Amniotic epithelial cell (primary cell): Measurements from ENCODE around the gene ANKZF1.
"Not testable (repeated sequence)": the region's sequence is repeated elsewhere in the genome, so short reads cannot be mapped to it uniquely, and the experiment has no call there.

ENCODE experiments used
- DNase-seq: peaks from one replicate; pipeline ENCODE4 v3.0.0-alpha.2; 2010; ENCODE audit warnings: low read depth

Gene ANKZF1, protein sequence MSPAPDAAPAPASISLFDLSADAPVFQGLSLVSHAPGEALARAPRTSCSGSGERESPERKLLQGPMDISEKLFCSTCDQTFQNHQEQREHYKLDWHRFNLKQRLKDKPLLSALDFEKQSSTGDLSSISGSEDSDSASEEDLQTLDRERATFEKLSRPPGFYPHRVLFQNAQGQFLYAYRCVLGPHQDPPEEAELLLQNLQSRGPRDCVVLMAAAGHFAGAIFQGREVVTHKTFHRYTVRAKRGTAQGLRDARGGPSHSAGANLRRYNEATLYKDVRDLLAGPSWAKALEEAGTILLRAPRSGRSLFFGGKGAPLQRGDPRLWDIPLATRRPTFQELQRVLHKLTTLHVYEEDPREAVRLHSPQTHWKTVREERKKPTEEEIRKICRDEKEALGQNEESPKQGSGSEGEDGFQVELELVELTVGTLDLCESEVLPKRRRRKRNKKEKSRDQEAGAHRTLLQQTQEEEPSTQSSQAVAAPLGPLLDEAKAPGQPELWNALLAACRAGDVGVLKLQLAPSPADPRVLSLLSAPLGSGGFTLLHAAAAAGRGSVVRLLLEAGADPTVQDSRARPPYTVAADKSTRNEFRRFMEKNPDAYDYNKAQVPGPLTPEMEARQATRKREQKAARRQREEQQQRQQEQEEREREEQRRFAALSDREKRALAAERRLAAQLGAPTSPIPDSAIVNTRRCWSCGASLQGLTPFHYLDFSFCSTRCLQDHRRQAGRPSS

DNA sequence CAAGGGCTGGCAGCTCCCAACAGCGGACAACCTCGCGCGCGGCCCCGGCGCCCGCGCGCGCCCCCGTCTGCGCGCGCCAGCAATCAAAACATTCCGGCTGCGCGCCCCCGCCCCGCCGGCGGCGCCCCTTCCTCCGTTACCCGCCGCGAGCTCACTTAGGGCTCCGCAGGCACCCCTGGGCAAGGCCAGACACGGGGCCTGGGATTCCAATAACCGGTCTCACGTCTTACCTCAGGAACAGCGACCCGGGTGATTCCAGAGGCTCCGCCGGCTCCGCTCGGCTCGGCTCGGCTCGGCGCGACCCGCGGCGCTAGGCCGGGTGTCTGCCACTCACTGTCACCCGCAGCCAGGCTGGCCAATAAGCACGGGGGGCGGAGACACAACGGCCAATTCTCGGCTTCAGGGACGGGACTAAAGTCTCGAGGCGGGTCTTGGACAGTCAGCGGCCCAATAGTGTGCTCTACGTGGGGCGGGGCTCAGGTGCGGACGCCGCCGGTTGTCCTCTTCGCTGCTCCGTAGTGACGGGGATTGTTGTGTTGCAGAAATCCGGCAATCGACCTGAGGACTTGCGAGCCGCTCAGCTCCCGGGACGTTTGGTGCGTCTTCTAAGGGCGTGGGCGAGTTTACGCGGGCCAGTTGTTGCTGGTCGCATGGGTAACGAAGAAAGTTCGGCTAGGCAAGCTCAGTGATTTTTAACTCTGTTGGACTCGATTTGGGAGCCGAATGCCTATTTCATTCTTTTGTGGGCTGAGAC lies at the start of gene ANKZF1, which contains the start of gene ATG9A:
Gene ANKZF1, plus strand, starts transcription at position 502 of the 754 bp plus-strand sequence. CDS start 452 bp downstream, outside the sequence.
Gene ATG9A, minus strand, starts transcription at position 332 of the 754 bp plus-strand sequence. CDS start 1,612 bp downstream, outside the sequence.
- DNase-seq = peak; percentile 99

GRCh38 chr2:219180961-219181360 lies 48.6 kb upstream of the ANKZF1 start:
- no peak for DNase-seq

DNA sequence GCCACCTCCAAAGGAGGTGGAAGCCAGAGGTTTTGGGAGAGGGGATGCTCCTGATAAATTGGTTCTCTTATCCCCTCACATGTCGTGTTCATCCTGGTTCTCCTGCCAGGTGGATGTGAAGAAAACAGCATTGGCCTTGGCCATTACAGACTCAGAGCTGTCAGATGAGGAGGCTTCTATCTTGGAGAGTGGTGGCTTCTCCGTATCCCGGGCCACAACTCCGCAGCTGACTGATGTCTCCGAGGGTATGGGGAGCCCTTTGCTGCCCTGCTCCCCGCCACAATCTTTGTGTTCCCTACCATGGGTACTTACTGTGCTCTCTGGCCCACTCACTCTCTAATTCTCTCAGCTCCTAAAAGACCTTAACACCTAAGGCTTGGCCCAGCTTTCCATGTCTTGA lies 48.1 kb upstream of the ANKZF1 start:
- DNase-seq = no peak

DNA sequence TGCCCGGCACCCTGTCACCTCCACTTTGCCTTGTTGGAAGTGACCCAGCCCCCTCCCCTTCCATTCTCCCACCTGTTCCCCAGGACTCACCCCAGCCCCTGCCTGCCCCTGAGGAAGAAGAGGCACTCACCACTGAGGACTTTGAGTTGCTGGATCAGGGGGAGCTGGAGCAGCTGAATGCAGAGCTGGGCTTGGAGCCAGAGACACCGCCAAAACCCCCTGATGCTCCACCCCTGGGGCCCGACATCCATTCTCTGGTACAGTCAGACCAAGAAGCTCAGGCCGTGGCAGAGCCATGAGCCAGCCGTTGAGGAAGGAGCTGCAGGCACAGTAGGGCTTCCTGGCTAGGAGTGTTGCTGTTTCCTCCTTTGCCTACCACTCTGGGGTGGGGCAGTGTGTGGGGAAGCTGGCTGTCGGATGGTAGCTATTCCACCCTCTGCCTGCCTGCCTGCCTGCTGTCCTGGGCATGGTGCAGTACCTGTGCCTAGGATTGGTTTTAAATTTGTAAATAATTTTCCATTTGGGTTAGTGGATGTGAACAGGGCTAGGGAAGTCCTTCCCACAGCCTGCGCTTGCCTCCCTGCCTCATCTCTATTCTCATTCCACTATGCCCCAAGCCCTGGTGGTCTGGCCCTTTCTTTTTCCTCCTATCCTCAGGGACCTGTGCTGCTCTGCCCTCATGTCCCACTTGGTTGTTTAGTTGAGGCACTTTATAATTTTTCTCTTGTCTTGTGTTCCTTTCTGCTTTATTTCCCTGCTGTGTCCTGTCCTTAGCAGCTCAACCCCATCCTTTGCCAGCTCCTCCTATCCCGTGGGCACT lies 47.1 kb upstream of the ANKZF1 start:
- no peak for DNase-seq

DNA sequence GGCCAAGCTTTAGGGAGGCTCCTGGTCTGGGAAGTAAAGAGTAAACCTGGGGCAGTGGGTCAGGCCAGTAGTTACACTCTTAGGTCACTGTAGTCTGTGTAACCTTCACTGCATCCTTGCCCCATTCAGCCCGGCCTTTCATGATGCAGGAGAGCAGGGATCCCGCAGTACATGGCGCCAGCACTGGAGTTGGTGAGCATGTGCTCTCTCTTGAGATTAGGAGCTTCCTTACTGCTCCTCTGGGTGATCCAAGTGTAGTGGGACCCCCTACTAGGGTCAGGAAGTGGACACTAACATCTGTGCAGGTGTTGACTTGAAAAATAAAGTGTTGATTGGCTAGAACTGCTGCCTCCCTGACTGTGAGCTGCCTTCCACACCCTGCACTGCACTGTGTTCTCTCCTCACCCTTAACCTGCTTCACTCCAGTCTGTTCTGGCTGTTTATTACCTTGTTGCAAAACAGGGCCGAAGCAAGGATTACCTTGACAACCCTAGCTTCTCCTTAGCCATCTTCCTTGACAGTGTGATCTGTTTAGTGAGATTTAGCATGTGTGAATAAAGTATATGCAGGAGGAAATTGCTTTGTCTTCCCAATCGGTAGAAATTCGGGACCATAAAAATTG lies 46.3 kb upstream of the ANKZF1 start:
- no peak for DNase-seq

GRCh38 chr2:219184121-219184520 lies 45.5 kb upstream of the ANKZF1 start:
- DNase-seq = no peak

DNA sequence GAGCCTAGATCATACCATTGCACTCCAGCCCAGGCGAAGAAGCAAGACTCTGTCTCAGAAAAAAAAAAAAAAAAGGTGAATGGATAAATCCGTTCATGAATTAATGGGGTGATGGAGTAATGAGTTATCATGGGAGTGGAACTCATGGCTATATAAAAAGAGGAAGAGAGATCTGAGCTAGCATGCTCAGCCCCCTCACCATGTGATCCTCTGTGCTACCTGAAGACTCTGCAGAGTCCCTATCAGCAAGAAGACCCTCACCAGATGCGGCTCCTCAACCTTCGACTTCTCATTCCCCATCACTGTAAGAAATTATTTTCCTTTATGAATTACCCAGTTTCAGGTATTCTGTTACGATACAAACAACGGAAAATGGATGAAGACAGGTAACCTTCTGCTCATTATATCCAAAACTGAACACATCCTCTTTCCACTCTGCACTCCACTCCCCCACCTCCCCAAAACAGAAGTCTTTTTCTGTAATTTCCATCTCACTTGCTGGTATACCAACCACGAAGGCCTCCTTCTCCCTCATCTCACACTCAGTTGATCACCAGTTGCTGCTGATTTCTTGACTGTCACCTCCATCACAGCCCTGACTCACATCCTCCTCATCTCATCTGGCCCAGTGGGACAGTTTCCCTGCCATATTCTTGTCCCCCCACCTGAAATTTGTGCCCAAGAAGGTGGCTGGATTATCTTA lies 42.7 kb upstream of the ANKZF1 start:
- no peak for DNase-seq

DNA sequence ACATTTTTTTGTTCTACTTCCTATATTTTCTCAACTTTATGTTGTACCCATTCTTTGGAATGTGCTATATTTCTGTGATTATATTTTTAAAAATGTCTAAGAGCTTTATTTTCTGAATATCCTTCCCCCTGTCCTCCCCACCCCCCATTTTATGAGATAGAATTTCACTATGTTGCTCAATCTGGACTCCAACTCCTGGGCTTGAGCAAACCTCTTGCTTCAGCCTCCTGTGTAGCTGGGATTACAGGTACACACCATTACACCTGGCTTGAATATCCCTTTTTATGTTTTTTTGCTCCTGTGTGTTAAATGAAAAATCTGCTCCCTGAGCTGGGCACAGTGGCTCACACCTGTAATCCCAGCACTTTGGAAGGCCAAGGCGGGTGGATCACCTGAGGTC lies 32.2 kb upstream of the ANKZF1 start:
- no peak for DNase-seq

- no peak for DNase-seq
Observed at GRCh38 chr2:219198974-219199373, 30.6 kb upstream of the ANKZF1 start.

DNA sequence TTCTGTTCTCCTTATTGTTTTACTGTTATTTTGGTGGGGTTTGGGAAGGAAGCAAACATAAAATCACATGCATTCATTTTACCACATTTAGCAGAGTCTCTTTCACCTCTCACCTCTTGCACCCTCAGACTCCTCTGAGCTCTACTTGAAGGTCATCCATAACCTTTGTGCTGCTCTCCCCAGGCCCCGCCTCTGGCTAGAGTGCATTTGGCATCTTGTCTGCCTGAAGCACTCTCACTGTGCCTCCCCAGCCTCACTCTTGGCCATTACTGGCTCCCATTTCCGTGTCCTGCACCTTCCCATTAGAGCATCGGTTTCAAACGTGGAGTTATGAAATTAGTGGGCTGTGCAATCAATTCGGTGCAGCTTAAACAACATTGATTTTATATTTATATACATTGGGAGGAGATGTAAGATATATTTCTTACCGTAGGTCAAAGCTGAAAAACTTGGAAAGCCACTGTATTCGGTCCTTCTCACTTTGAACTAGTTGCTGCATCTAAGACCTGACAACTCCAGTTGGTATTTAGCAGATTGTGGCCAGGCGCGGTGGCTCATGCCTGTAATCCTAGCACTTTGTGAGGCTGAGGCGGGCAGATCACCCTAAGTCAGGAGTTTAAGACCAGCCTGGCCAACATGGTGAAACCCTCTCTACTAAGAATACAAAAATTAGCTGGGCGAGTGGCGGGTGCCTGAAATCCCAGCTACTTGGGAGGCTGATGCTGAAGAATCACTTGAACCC lies 30.0 kb upstream of the ANKZF1 start:
- no peak for DNase-seq

DNA sequence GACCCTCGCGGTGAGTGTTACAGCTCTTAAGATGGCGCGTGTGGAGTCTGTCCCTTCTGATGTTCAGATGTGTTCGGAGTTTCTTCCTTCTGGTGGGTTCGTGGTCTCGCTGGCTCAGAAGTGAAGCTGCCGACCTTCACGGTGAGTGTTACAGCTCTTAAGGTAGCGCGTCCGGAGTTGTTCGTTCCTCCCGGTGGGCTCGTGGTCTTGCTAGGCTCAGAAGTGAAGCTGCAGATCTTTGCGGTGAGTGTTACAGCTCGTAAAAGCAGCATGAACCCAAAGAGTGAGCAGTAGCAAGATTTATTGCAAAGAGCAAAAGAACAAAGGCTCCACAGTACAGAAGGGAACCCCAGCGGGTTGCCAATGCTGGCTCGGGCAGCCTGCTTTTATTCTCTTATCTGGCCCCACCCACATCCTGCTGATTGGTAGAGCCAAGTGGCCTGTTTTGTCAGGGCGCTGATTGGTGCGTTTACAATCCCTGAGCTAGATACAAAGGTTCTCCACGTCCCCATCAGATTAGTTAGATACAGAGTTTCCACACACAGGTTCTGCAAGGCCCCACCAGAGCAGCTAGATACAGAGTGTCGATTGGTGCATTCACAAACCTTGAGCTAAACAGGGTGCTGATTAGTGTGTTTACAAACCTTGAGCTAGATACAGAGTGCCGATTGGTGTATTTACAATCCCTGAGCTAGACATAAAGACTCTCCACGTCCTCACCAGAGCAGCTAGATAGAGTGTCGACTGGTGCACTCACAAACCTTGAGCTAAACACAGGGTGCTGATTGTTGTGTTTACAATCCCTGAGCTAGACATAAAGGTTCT lies 28.9 kb upstream of the ANKZF1 start:
- not testable (repeated sequence) for DNase-seq

DNA sequence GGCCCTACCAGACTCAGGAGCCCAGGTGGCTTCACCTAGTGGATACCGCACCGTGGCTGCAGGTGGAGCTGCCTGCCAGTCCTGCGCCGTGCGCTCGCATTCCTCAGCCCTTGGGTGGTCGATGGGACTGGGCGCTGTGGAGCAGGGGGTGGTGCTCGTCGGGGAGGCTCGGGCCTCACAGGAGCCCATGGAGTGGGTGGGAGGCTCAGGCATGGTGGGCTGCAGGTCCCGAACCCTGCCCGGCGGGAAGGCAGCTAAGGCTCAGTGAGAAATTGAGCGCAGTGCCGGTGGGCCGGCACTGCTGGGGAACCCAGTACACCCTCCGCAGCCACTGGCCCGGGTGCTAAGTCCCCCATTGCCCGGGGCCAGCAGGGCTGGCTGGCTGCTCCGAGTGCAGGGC lies 28.3 kb upstream of the ANKZF1 start:
- not testable (repeated sequence) for DNase-seq

DNA sequence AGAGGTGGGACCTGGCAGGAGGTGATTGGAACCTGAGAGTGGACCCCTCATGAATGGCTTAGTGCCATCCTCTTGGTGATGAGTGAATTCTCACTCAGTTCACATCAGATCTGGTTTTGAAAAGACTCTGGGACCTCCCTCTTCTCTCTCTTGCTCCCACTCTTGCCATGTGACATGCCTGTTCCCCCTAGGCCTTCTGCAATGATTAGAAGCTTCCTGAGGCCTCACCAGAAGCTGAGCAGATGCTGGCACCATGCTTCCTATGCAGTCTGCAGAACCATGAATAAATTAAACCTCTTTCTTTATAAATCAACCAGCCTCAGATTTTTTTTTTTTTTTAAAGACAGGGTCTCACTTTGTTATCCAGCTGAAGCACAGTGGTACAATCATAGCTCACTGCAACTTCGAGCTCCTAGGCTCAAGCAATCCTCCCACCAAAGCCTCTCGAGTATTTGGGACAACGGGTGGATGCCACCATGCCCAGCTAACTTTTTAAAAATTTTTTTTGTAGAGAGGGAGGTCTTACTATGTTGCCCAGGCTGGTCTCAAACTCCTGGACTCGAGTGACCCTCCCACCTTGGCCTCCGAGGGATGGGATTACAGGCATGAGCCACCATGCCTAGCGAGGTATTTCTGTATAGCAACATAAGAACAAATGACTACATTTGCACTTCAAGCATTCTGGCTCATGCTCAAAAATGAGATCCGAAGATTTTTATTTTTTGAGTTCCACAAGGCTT lies 25.0 kb upstream of the ANKZF1 start:
- no peak for DNase-seq

DNA sequence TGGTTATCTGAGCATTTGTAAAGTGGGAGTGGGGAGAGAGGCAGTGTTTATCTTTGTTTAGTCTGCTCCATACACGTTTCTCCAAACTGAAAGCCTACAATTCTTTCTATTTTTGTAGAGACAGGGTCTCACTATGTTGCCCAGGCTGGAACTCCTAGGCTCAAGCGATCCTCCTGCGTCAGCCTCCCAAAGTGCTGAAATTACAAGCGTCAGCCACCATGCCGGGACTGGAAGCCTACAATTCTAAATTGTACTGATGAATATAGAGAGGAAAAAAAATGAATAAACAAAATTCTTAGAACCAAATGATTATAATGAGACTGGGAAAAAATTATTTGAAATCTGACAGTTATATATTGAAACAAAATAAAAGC lies 24.5 kb upstream of the ANKZF1 start:
- no peak for DNase-seq

- no peak for DNase-seq
Observed at GRCh38 chr2:219205981-219206327, 23.7 kb upstream of the ANKZF1 start.

GRCh38 chr2:219206328-219207133 lies 23.1 kb upstream of the ANKZF1 start, which contains the start of gene ZFAND2B:
Gene ZFAND2B, plus strand, starts transcription at chr2:219206782. Its CDS starts 206 bp downstream, at chr2:219206988.
- DNase-seq = peak; percentile 83

- peak; percentile 7 for DNase-seq
Observed at GRCh38 chr2:219207134-219207883, 22.3 kb upstream of the ANKZF1 start.
